Ramos (cell line): Measurements from ENCODE around the gene MOK.
"Not testable (repeated sequence)": the region's sequence is repeated elsewhere in the genome, so short reads cannot be mapped to it uniquely, and the experiment has no call there.

Source experiments
- in situ Hi-C: fragments of 300-500 bp; cut with MboI; formaldehyde crosslinking; loops from one replicate; pipeline ENCODE4 v1.14.3; 2022; ENCODE audit warnings: low sequenced_read_pairs; ENCODE audit not compliant: unreplicated experiment

Gene MOK

GRCh38 chr14:102323102-102323501 lies 18.1 kb upstream of the MOK start:
- in situ Hi-C loops: loop anchor here (25.0 kb wide), 2 partner anchors 261 to 611 kb away; no protein-coding TSS in a partner anchor

- in situ Hi-C loops: loop anchor here (25.0 kb wide), 2 partner anchors 259 to 609 kb away; no protein-coding TSS in a partner anchor
Observed at GRCh38 chr14:102321456-102322422, 16.8 kb upstream of the MOK start.

GRCh38 chr14:102320671-102321455 lies 15.9 kb upstream of the MOK start:
- in situ Hi-C loops: loop anchor here (25.0 kb wide), 2 partner anchors 259 to 609 kb away; no protein-coding TSS in a partner anchor

GRCh38 chr14:102320033-102320660 lies 15.2 kb upstream of the MOK start:
- in situ Hi-C loops: loop anchor here (25.0 kb wide), 2 partner anchors 258 to 608 kb away; no protein-coding TSS in a partner anchor

- in situ Hi-C loops: loop anchor here (25.0 kb wide), 2 partner anchors 257 to 607 kb away; no protein-coding TSS in a partner anchor
Observed at GRCh38 chr14:102319351-102320032, 14.5 kb upstream of the MOK start, which contains the start of gene ZNF839. TSS of gene ZNF839 (plus strand) at chr14:102319746. CDS start at chr14:102319766, 20 bp downstream.

- in situ Hi-C loops: loop anchor here (25.0 kb wide), 2 partner anchors 257 to 607 kb away; no protein-coding TSS in a partner anchor
Observed at GRCh38 chr14:102318781-102319276, 13.9 kb upstream of the MOK start.

- in situ Hi-C loops: loop anchor here (25.0 kb wide), 2 partner anchors 255 to 605 kb away; no protein-coding TSS in a partner anchor
Observed at GRCh38 chr14:102317564-102318248, 12.7 kb upstream of the MOK start.

GRCh38 chr14:102316743-102317563 lies 12.0 kb upstream of the MOK start:
- in situ Hi-C loops: loop anchor here (25.0 kb wide), 2 partner anchors 255 to 605 kb away; no protein-coding TSS in a partner anchor

GRCh38 chr14:102316338-102316742 lies 11.4 kb upstream of the MOK start:
- in situ Hi-C loops: loop anchor here (25.0 kb wide), 2 partner anchors 254 to 604 kb away; no protein-coding TSS in a partner anchor

GRCh38 chr14:102315121-102315520 lies 10.2 kb upstream of the MOK start:
- in situ Hi-C loops: loop anchor here (25.0 kb wide), 2 partner anchors 253 to 603 kb away; no protein-coding TSS in a partner anchor

- in situ Hi-C loops: loop anchor here (5.0 to 25.0 kb wide), 3 partner anchors 252 to 602 kb away; partner anchors contain the start of gene DYNC1H1
Observed at GRCh38 chr14:102314242-102315011, 9.5 kb upstream of the MOK start.

- in situ Hi-C loops: loop anchor here (25.0 kb wide), 2 partner anchors 241 to 591 kb away; no protein-coding TSS in a partner anchor
Observed at GRCh38 chr14:102303664-102304063, 1.3 kb downstream of the MOK start.

- in situ Hi-C loops: not testable (repeated sequence)
Observed at GRCh38 chr14:102298303-102299070, 6.5 kb downstream of the MOK start.

GRCh38 chr14:102297436-102298170 lies 7.4 kb downstream of the MOK start:
- in situ Hi-C loops: no loop called here

- in situ Hi-C loops: no loop called here
Observed at GRCh38 chr14:102295270-102295669, 9.7 kb downstream of the MOK start.
